ENCODE measurements around the gene ENTREP1.
"Not testable (repeated sequence)": the region's sequence is repeated elsewhere in the genome, so short reads cannot be mapped to it uniquely, and the experiment has no call there.

The ENTREP1 gene

GRCh38 chr9:69376651-69377050, 51.6 kb downstream of the ENTREP1 start:
- no peak for DNase-seq

- no peak for DNase-seq
These were observed 52.3 kb downstream of the ENTREP1 start for GRCh38 chr9:69377291-69377690.

- no peak for DNase-seq
These were observed 53.0 kb downstream of the ENTREP1 start for GRCh38 chr9:69377981-69378380.

- DNase-seq = no peak
These were observed 54.4 kb downstream of the ENTREP1 start for GRCh38 chr9:69379270-69379982.

GRCh38 chr9:69380301-69380700, 55.3 kb downstream of the ENTREP1 start:
- DNase-seq = no peak

- no peak for DNase-seq
These were observed 55.8 kb downstream of the ENTREP1 start for GRCh38 chr9:69380811-69381210.

GRCh38 chr9:69382135-69382534, 57.1 kb downstream of the ENTREP1 start:
- no peak for DNase-seq

GRCh38 chr9:69385581-69386033, 60.6 kb downstream of the ENTREP1 start:
- peak; percentile 26 for DNase-seq

GRCh38 chr9:69386651-69387050, 61.6 kb downstream of the ENTREP1 start:
- DNase-seq = no peak

- DNase-seq = no peak
These were observed 63.6 kb downstream of the ENTREP1 start for GRCh38 chr9:69388596-69388995.

GRCh38 chr9:69389437-69389995, 64.5 kb downstream of the ENTREP1 start:
- no peak for DNase-seq

- DNase-seq = no peak
These were observed 66.5 kb downstream of the ENTREP1 start for GRCh38 chr9:69391487-69391886.

GRCh38 chr9:69391946-69392345, 66.9 kb downstream of the ENTREP1 start:
- DNase-seq = no peak

GRCh38 chr9:69392826-69393225, 67.8 kb downstream of the ENTREP1 start:
- DNase-seq = no peak

GRCh38 chr9:69393425-69393824, 68.4 kb downstream of the ENTREP1 start:
- DNase-seq = no peak

GRCh38 chr9:69395718-69396117, 70.7 kb downstream of the ENTREP1 start:
- DNase-seq = no peak

GRCh38 chr9:69396759-69397158, 71.7 kb downstream of the ENTREP1 start:
- DNase-seq = no peak

GRCh38 chr9:69397384-69398214, 72.6 kb downstream of the ENTREP1 start:
- no peak for DNase-seq

GRCh38 chr9:69400470-69400869, 75.5 kb downstream of the ENTREP1 start:
- no peak for DNase-seq

GRCh38 chr9:69409936-69410335, 84.9 kb downstream of the ENTREP1 start:
- DNase-seq = not testable (repeated sequence)

GRCh38 chr9:69411246-69411645, 86.2 kb downstream of the ENTREP1 start:
- no peak for DNase-seq

GRCh38 chr9:69411931-69412740, 87.1 kb downstream of the ENTREP1 start:
- no peak for DNase-seq

- no peak for DNase-seq
These were observed 87.7 kb downstream of the ENTREP1 start for GRCh38 chr9:69412741-69413150.

Data from NCI-H1436 (cell line).